Left ventricle myocardium inferior (tissue), 1 donor: ENCODE measurements around the gene SIKE1. TPM values are rescaled to one million over a fixed set of nuclear protein-coding genes. Genes with fewer than 3 reads are reported as not detected.
"Not testable (repeated sequence)": the region's sequence is repeated elsewhere in the genome, so short reads cannot be mapped to it uniquely, and the experiment has no call there.

Experiments used
- DNase-seq: peaks from one replicate; pipeline ENCODE4 v3.0.0-alpha.2; 2020
- H3K27ac ChIP-seq: fragments of 200-600 bp; replicated peaks from 2 replicates; pipeline ENCODE4 v1.8.0; 2021
- H3K27me3 ChIP-seq: fragments of 200-600 bp; 2 replicates; pipeline ENCODE4 v1.8.0; 2021; ENCODE audit warnings: low read depth
- H3K36me3 ChIP-seq: fragments of 200-600 bp; 2 replicates; pipeline ENCODE4 v1.8.0; 2021
- H3K4me1 ChIP-seq: fragments of 200-600 bp; 2 replicates; pipeline ENCODE4 v1.8.0; 2021
- H3K4me3 ChIP-seq: fragments of 200-600 bp; 2 replicates; pipeline ENCODE4 v1.8.0; 2021; ENCODE audit warnings: mild to moderate bottlenecking, moderate library complexity
- H3K9me3 ChIP-seq: fragments of 200-600 bp; replicated peaks from 2 replicates; pipeline ENCODE4 v1.8.0; 2021
- CTCF ChIP-seq: fragments of 200-600 bp; IDR thresholded peaks from 2 replicates; pipeline ENCODE4 v1.8.0; 2021; ENCODE audit warnings: antibody characterized with exemption, mild to moderate bottlenecking, borderline replicate concordance
- intact Hi-C: fragments of 100-400 bp; cut with micrococcal nuclease; formaldehyde crosslinking; loops from one replicate; pipeline ENCODE4 v1.11.0; 2022
- total RNA-seq: library from RNA; stranded (reverse); fragmentation: NEBNext Ultra II Directional; extraction: Animal tissue kit (Norgen Biotek cat#: 25700); gene quantifications from one replicate; pipeline ENCODE4 v1.2.1, GENCODE V29; 2021
- donor health status: DM: no; HTN: yes; CAD: no; lungs with severe emphysema.

SIKE1 gene
- total RNA-seq, 1 donor from 2014 or later = 26.0 TPM

- no peak for TF ChIP-seq CTCF
- Histone ChIP-seq H3K36me3 (no peaks in the 10 kb centered on the region), H3K27me3 (peaks cover 40% of the 10 kb centered on the region), H3K4me3 (no peak overlapping the region), H3K4me1 (no peaks in the 10 kb centered on the region), H3K9me3 (no peaks in the 10 kb centered on the region), H3K27ac (no peak overlapping the region)
- intact Hi-C loops = no loop called here
- no peak for DNase-seq
Measured at GRCh38 chr1:114803001-114803400, 22.5 kb upstream of the SIKE1 start.

- no peak overlapping the region for H3K27ac ChIP-seq
- H3K4me1 ChIP-seq = no peaks in the 10 kb centered on the region
- no peaks in the 10 kb centered on the region for H3K36me3 ChIP-seq
- no peak for DNase-seq
- TF ChIP-seq CTCF = no peak
- H3K27me3 ChIP-seq = peaks cover 61% of the 10 kb centered on the region
- intact Hi-C loops = no loop called here
- H3K9me3 ChIP-seq = no peaks in the 10 kb centered on the region
- H3K4me3 ChIP-seq = no peak overlapping the region
Measured at GRCh38 chr1:114794038-114794437, 13.6 kb upstream of the SIKE1 start.

GRCh38 chr1:114790581-114790980, 10.1 kb upstream of the SIKE1 start:
- H3K9me3 ChIP-seq = peaks cover 12% of the 10 kb centered on the region
- H3K4me1 ChIP-seq, intact Hi-C loops, H3K4me3 ChIP-seq, H3K27ac ChIP-seq, DNase-seq, H3K36me3 ChIP-seq: not testable (repeated sequence)
- peaks cover 54% of the 10 kb centered on the region for H3K27me3 ChIP-seq

GRCh38 chr1:114786440-114786839, 6.0 kb upstream of the SIKE1 start:
- H3K27ac ChIP-seq, H3K4me1 ChIP-seq, intact Hi-C loops, H3K4me3 ChIP-seq, DNase-seq, H3K36me3 ChIP-seq: not testable (repeated sequence)
- peaks cover 15% of the 10 kb centered on the region for H3K9me3 ChIP-seq
- H3K27me3 ChIP-seq = peaks cover 32% of the 10 kb centered on the region

- no peak overlapping the region for H3K4me3 ChIP-seq
- H3K36me3 ChIP-seq = peaks cover 16% of the 10 kb centered on the region
- H3K9me3 ChIP-seq = peaks cover 15% of the 10 kb centered on the region
- no peak for DNase-seq
- intact Hi-C loops = no loop called here
- no peak overlapping the region for H3K27ac ChIP-seq
- peaks cover 33% of the 10 kb centered on the region for H3K4me1 ChIP-seq
- no peak for TF ChIP-seq CTCF
- peaks cover 20% of the 10 kb centered on the region for H3K27me3 ChIP-seq
Measured at GRCh38 chr1:114782476-114782875, 2.0 kb upstream of the SIKE1 start.

- Histone ChIP-seq H3K27me3 (no peaks in the 10 kb centered on the region), H3K4me3 (peak overlapping the region; percentile 97), H3K9me3 (no peaks in the 10 kb centered on the region), H3K27ac (peak overlapping the region; percentile 96), H3K36me3 (peaks cover 42% of the 10 kb centered on the region), H3K4me1 (peaks cover 33% of the 10 kb centered on the region)
- no peak for DNase-seq
- TF ChIP-seq CTCF = no peak
- intact Hi-C loops = no loop called here
Measured at GRCh38 chr1:114779722-114780121, 763 bp downstream of the SIKE1 start.

- peaks cover 33% of the 10 kb centered on the region for H3K4me1 ChIP-seq
- peaks cover 70% of the 10 kb centered on the region for H3K36me3 ChIP-seq
- H3K9me3 ChIP-seq, H3K27me3 ChIP-seq, H3K27ac ChIP-seq, DNase-seq, H3K4me3 ChIP-seq, intact Hi-C loops: not testable (repeated sequence)
Measured at GRCh38 chr1:114776726-114777125, 3.8 kb downstream of the SIKE1 start.
